Kidney (tissue), 14 donors: ENCODE data around the gene MED13. TPM values are rescaled to one million over a fixed set of nuclear protein-coding genes. Genes with fewer than 3 reads are reported as not detected.

Source experiments
- DNase-seq, 5 donors: peaks; one replicate each; pipeline ENCODE4 v3.0.0-alpha.2; 2013 to 2020
- FAIRE-seq: peaks from 2 replicates; lab custom pipeline; 2012; peaks lifted over from hg19 to GRCh38; lab: Jason Lieb, UNC
- H3K27ac ChIP-seq, 2 donors: one replicate each; pipeline ENCODE4 v1.7.0; 2013; ENCODE audit warnings: low read depth in 2 of 2, low read length in 2 of 2, inconsistent platforms in 1 of 2
- H3K27me3 ChIP-seq: one replicate; pipeline ENCODE4 v1.7.1; 2013; ENCODE audit warnings: low read length, inconsistent platforms; ENCODE audit not compliant: control insufficient read depth, insufficient read depth
- H3K36me3 ChIP-seq, 3 donors: one replicate each; pipeline versions ENCODE4 v1.7.0 to v1.7.1; 2013; ENCODE audit warnings: low read length in 3 of 3, control low read depth in 1 of 3, inconsistent platforms in 1 of 3; ENCODE audit not compliant: insufficient read depth in 3 of 3, control insufficient read depth in 2 of 3
- H3K4me1 ChIP-seq, 3 donors: one replicate each; pipeline versions ENCODE4 v1.7.0 to v1.7.1; 2013; ENCODE audit warnings: low read length in 3 of 3, inconsistent platforms in 1 of 3, low read depth in 1 of 3; ENCODE audit not compliant: control insufficient read depth in 2 of 3, insufficient read depth in 2 of 3
- H3K4me3 ChIP-seq, 3 donors: one replicate each; pipeline versions ENCODE4 v1.7.0 to v1.8.1; 2013; ENCODE audit warnings: low read length in 3 of 3, control low read depth in 1 of 3, inconsistent platforms in 1 of 3
- H3K9ac ChIP-seq, 3 donors: one replicate each; pipeline versions ENCODE4 v1.7.0 to v1.7.1; 2013; ENCODE audit warnings: low read length in 3 of 3, control low read depth in 1 of 3, inconsistent platforms in 1 of 3
- H3K9me3 ChIP-seq, 3 donors: one replicate each; pipeline versions ENCODE4 v1.7.0 to v1.7.1; 2013; ENCODE audit warnings: low read length in 3 of 3, control low read depth in 1 of 3, inconsistent platforms in 1 of 3; ENCODE audit not compliant: control insufficient read depth in 2 of 3, insufficient read depth in 1 of 3
- CTCF ChIP-seq: IDR thresholded peaks from 3 replicates; pipeline ENCODE4 v1.5.1; 2012; ENCODE audit warnings: mild to moderate bottlenecking, moderate library complexity, borderline replicate concordance; ENCODE audit not compliant: insufficient read depth; ENCODE audit errors: extremely low read depth
- intact Hi-C: fragments of 100-400 bp; cut with DNase I; formaldehyde crosslinking; loops from one replicate; pipeline ENCODE4 v1.11.1; 2022
- polyA plus RNA-seq: library from polyadenylated mRNA; stranded (reverse); fragments of 350-450 nt; fragmentation: Illumina TruSeq; extraction: RNeasy Lipid Tissue Mini Kit (QIAGEN cat#74804); gene quantifications from one replicate; pipeline ENCODE4 v1.2.3, GENCODE V29; 2014; ENCODE audit warnings: low read depth, low replicate concordance; ENCODE audit not compliant: insufficient read depth
- total RNA-seq: library from RNA; stranded (reverse); fragmentation: NEBNext Ultra II Directional; extraction: Animal tissue kit (Norgen Biotek cat#: 25700); gene quantifications from one replicate; pipeline ENCODE4 v1.2.1, GENCODE V29; 2021
- donor health status: control.
- donor health status: control.
- donor health status: control.
- donor health status: control.
- donor health status: control.
- donor health status: DM: yes; HTN: yes; CAD: no.
- donor health status: Normal renal cell carcinoma (clear cell type).

The MED13 gene
- total and polyA plus RNA-seq, 2 donors from 2014 or later, result 6.4 to 73.6 TPM

GRCh38 chr17:62048262-62048661 is 16.8 kb downstream of the MED13 start:
- DNase-seq, result no peak
- Histone ChIP-seq H3K36me3 (peaks cover 0 to 9% (median 5%) of the 10 kb centered on the region in 3 donors), H3K4me3 (no peak overlapping the region), H3K27me3 (no peaks in the 10 kb centered on the region), H3K27ac (no peak overlapping the region), H3K9me3 (no peaks in the 10 kb centered on the region), H3K4me1 (peaks cover 0 to 21% (median 4%) of the 10 kb centered on the region in 3 donors), H3K9ac (no peak overlapping the region)
- no peak for TF ChIP-seq CTCF
- no peak for FAIRE-seq
- intact Hi-C loops, result no loop called here

DNA sequence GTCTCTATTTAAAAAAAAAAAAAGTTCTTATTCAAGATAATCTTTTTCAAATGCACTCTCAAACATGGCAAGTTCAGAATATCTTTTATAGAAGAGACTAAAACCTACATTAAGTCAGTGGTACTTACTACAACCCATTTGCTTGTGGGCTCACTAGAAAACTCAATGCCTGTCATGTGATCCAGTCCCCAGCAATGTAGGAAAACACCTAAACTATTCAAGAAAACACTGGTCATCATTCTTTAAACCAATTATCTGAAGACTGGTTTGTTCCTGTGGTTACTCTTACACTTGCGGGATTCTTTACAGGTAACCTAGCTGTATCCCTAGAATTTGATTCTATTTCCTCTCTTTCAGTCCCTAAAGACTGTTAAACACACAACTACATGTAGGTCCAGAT is 19.6 kb downstream of the MED13 start:
- H3K36me3 ChIP-seq, result peaks cover 0 to 13% (median 2%) of the 10 kb centered on the region in 3 donors
- H3K4me1 ChIP-seq, result peaks cover 0 to 3% (median 0%) of the 10 kb centered on the region in 3 donors
- no peak overlapping the region for H3K9ac ChIP-seq
- no peak overlapping the region for H3K4me3 ChIP-seq
- no peaks in the 10 kb centered on the region for H3K9me3 ChIP-seq
- no peak for DNase-seq
- FAIRE-seq, result no peak
- H3K27ac ChIP-seq, result no peak overlapping the region
- intact Hi-C loops, result no loop called here
- no peaks in the 10 kb centered on the region for H3K27me3 ChIP-seq
- no peak for TF ChIP-seq CTCF

- Histone ChIP-seq H3K4me3 (no peak overlapping the region), H3K9me3 (no peaks in the 10 kb centered on the region), H3K9ac (no peak overlapping the region), H3K27ac (no peak overlapping the region), H3K27me3 (no peaks in the 10 kb centered on the region), H3K36me3 (peaks cover 0 to 14% (median 2%) of the 10 kb centered on the region in 3 donors), H3K4me1 (peaks cover 0 to 3% (median 0%) of the 10 kb centered on the region in 3 donors)
- intact Hi-C loops, result no loop called here
- no peak for FAIRE-seq
- TF ChIP-seq CTCF, result no peak
- DNase-seq, result no peak
Observed at GRCh38 chr17:62045109-62045508, 20.0 kb downstream of the MED13 start.

DNA sequence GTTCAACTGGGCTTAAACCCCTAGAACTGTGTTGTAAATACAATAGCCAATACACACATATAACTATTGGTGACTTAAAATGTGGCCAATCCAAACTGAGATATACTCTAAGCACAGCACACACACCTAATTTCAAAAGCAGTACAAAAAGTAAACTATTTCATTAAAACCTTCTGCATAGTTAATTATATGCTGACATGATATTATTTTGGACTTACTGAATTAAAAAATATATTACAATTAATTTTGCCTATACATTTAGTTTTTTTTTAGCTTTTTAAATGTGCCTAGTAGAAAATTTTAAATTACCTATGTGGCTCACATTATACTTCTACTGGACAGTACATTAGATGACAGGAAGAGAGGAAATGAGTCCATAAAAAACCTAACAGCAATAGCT is 21.5 kb downstream of the MED13 start:
- Histone ChIP-seq H3K4me1 (no peaks in the 10 kb centered on the region), H3K9ac (no peak overlapping the region), H3K36me3 (peaks cover 0 to 14% (median 2%) of the 10 kb centered on the region in 3 donors), H3K27me3 (no peaks in the 10 kb centered on the region), H3K4me3 (no peak overlapping the region), H3K27ac (no peak overlapping the region), H3K9me3 (no peaks in the 10 kb centered on the region)
- FAIRE-seq, result no peak
- no peak for TF ChIP-seq CTCF
- intact Hi-C loops, result no loop called here
- DNase-seq, result no peak
